Inferior parietal cortex (tissue), 1 donor: ENCODE data around the gene CCDC172.
"Not testable (repeated sequence)": the region's sequence is repeated elsewhere in the genome, so short reads cannot be mapped to it uniquely, and the experiment has no call there.

Experiments used
- DNase-seq: peaks from one replicate; pipeline ENCODE4 v3.0.0-alpha.2; 2016; ENCODE audit errors: extremely low spot score

CCDC172 gene

DNA sequence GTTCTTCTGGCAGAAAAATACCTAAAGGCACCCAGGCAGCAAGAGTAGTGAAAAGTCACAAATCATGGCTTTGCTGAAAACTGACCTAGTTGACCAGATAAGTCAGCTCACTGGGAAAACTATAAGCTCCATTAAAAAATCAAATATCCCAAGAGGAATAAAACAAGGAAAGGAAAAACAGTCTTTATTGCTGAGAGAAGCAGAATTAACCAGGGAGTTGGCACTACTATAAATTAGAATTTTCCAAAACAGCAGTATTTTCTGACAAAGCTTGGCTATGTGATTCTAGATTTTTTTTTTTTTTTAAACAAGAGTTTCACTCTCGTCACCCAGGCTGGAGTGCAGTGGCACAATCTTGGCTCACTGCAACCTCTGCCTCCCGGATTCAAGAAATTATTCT lies 12.6 kb downstream of the CCDC172 start:
- no peak for DNase-seq

DNA sequence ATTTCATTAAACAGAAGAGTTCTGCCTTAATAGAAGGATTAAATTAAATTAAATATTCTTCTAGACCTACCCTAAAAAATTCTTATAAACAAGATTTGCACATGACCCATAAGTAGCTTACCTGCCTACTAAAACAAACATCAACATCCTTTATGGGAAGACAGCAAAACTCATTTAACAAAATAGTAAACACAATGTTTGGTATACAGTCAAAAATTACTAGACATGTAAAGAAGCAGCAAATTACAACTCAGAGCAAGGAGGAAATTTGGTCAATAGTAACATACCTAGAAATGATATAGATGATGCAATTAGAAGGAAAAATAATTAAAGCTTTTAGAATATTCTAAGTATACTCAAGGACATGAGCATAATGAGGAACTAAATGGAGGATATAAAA lies 27.9 kb downstream of the CCDC172 start:
- no peak for DNase-seq

DNA sequence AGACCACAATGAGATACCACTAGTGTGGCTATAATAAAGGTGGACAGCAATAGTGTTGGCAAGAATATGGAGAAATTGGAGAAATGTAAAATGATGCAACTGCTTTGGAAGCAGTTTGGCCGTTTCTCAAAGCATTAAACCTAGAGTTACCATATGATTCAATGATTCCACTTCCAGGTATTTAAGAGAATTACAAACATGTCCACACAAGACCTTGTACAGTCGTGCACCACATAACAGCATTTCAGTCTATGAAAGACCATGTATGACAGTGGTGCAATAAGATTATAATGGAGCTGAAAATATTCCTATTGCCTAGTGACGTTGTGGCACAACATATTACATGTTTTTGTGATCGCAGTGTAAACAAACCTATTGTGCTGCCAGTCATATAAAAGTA lies 29.6 kb downstream of the CCDC172 start:
- no peak for DNase-seq

GRCh38 chr10:116355341-116355740 lies 31.1 kb downstream of the CCDC172 start:
- no peak for DNase-seq

DNA sequence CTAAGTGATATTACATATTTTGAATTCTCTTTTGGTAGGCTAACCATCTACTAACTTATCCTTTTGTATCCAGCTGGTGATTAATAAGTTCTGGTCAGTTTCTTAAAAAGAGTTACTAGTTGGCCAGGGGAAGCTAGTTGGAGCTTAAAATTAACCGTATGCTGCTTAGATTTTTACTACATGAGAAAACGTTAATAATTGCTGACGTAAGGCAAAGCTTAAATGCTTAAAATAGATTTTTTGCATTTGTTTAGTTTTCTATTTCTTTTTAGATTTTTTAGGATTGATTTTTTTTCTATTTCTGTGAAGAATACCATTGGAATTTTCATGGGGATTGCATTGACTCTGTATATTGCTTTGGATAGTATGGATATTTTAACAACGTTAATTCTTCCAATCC lies 32.6 kb downstream of the CCDC172 start:
- DNase-seq: no peak

DNA sequence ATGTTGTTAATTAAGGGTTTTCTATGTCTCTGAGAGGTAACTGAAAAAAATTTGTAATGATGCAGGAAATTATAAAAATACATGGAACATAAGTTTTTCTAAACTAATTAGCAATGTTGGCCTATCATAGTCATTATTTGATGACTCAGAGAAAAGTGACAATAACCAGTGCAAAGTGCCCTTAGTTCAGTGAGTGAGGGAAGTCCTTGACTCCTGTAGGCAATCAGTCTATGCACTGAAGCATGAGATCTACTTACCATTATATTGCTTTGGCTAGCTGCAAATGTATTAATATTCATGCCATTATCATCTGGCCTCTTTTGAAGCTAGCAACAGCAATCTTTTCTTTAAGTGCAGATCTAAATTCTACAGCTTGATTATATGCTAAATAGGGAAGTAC lies 40.6 kb downstream of the CCDC172 start:
- no peak for DNase-seq

- DNase-seq: no peak
These were observed 47.5 kb downstream of the CCDC172 start for GRCh38 chr10:116371737-116372136.

DNA sequence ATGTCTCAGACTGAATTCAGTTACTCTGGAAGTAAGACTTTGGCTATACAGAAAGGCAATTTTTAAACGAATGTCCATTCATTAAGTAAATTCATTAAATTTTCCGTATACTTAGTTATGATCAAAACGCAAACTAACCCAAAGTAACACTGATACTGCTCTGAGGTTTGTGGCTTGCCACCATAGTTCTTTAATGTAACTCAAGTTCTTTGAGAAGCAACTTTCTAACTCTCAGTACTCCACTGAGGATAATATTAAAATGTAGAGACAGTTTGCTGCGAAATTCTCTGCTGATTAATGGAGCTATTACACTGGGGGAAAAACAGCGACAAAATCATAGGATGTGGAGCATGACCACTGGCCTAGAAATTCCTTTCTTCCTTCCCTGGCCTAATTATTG lies 58.0 kb downstream of the CCDC172 start:
- DNase-seq: no peak

DNA sequence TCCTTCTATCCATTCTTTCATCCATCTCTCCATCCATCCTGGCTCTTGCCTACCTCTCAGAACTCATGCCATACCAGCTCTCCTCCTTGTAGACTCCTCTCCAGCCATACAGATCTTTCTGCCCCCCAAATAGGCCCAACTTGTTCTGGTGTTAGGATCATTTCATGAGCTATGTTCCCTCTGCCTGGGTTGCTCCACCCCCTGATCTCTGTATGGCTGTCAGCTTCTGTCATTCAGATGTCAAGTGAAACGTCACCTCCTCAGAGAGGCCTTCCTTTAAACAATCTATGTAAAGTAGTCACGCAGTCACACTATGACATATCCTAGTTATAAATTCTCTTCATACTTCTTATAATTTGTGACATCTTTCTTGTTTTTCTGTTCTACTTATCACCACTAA lies 61.1 kb downstream of the CCDC172 start:
- no peak for DNase-seq

DNA sequence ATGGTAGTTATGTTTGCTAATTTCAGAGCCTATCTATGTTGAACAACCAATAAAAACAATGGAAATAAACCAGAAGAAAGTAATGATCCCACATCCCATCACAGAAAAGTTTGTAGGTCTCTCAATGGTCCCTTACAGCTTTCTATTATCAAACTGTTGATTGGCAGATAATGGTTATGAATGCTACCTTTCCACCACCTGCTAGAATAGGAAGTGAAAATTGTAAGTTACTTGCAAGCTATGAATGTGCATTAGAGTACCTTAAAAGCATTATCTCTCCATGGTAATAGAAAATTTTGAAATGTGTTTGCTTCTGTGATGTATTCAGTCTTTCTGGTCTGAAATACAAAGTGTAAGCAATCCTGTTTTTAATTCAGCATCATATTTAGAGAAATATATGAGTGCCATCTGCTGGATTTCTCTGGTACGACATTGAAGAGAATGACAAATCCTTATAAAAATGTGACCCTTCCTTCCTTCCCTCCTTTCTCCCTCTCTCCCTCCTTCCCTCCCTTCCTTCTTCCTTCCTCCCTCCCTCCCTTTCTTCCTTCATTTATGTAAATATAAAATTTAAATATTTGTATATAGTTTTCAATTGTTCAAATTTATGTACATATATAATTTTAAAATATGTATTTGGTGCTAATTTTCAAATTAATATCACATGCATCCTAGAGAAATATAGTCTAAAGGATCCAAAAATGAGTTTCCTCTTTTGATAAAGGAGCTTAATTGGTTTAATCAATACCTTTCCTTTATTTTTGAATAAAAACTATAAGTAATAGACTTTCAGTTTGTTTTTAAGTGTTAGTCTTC lies 62.0 kb downstream of the CCDC172 start:
- peak; percentile 65 for DNase-seq

DNA sequence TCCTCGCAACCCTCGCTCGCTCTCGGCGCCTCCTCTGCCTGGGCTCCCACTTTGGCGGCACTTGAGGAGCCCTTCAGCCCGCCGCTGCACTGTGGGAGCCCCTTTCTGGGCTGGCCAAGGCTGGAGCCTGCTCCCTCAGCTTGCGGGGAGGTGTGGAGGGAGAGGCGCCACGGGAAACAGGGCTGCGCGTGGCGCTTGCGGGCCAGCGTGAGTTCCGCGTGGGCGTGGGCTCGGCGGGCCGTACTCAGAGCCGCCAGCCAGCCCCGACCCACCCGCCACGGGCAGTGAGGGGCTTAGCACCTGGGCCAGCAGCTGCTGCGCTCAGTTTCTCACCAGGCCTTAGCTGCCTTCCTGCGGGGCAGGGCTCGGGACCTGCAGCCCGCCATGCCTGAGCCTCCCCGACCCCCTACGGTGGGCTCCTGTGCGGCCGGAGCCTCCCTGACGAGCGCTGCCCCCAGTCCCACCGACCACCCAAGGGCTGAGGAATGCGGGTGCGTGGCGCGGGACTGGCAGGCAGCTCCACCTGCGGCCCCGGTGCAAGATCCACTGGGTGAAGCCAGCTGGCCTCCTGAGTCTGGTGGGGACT lies 69.1 kb downstream of the CCDC172 start:
- DNase-seq: not testable (repeated sequence)

GRCh38 chr10:116395223-116395985 lies 71.2 kb downstream of the CCDC172 start:
- no peak for DNase-seq

- DNase-seq: no peak
These were observed 74.0 kb downstream of the CCDC172 start for GRCh38 chr10:116398224-116398623.

DNA sequence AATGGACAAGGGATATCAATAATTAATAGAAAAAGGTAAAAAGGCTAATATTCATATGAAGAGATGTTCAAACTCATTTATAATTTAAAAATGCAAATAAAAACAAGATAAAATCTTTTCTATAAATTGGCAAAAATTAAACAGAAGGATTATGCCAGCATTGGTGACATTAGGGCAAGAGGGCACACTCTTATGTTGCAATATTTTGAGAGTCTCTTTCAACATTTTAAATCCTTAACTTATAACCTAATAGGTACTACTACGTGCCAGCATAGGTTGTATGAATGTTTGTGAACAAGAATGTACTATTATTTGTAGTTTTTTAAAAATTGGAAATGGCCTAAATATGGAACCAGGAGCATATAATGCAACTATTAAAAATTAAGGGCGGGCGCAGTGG lies 78.6 kb downstream of the CCDC172 start:
- no peak for DNase-seq

GRCh38 chr10:116403740-116404250 lies 79.5 kb downstream of the CCDC172 start:
- no peak for DNase-seq

GRCh38 chr10:116408719-116409118 lies 84.5 kb downstream of the CCDC172 start:
- DNase-seq: no peak

DNA sequence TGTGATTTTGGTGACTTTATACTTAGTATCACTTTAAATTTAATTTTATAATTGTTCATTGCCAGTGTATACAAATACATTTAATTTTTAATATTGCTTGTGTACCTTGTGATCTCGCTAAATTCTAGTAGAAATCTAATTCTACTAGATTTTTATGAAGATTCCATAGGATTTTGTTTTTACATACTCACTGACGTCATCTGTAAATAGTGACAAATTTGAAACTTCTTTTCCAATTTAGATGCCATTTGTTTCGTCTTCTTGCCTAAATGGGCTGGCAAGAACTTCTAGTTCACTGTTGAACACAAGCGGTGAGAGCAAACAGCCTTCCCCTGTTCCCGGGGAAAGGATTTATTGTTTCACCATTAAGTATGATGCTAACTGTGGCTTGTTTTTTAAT lies 86.1 kb downstream of the CCDC172 start:
- no peak for DNase-seq

GRCh38 chr10:116417821-116418220 lies 93.6 kb downstream of the CCDC172 start:
- DNase-seq: no peak

DNA sequence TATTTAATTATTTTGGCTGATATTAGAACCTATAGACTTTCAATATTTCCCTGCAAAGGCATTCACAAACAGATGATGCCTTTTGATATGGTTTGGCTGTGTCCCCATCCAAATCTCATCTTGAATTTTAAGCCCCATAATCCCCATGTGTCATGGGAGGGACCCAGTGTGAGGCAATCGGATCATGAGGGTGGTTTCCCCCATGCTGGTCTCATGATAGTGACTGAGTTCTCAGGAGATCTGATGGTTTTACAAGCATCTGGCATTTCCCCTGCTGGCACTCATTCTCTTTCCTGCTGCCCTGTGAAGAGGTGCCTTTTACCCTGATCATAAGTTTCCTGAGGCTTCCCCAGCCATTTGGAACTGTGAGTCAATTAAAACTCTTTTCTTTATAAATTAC lies 94.1 kb downstream of the CCDC172 start:
- no peak for DNase-seq

GRCh38 chr10:116421815-116422214 lies 97.6 kb downstream of the CCDC172 start:
- no peak for DNase-seq

- no peak for DNase-seq
These were observed 103.4 kb downstream of the CCDC172 start, which contains the start of gene PNLIPRP3 for GRCh38 chr10:116427671-116428070. Gene PNLIPRP3 (plus strand): TSS chr10:116427847. CDS start chr10:116428013, 166 bp downstream.

DNA sequence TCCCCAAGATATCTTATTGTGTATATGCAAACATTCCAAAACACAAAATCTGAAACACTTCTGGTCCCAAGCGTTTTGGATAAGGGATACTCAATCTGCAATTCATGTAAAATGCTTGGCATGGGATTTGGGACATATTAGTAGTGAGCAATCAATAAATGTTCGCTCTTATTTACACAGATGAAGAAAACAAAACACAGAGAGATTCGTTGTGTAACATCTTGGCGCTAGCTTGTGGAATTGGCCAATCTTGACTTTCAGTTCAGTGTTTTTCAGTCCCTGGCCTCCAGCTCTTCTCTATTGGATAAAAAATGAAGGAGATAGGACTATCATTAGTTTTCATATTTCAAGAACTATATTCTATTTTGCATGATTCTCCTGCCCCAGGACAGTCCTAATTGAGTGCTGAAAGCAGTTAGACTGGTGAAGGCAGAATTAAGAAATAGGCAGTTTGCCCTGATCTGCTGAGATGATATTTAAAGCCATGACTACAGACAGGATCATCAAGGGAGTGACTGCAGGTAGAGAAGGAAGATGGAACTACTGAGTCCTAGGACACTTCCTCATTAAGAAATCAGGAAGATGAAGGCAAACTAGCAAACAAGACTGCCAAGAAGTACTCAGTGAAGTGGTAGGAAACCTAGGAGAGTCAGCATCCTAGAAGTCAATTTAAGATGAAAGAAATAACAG lies 105.2 kb downstream of the CCDC172 start:
- no peak for DNase-seq
